GM18519 (cell line): Measurements from ENCODE around the gene PWWP2A.
A peak's percentile ranks its signal among the peaks of the same experiment; 100 is the strongest.

Experiments
- ATAC-seq: cut with Tn5 transposase; IDR thresholded peaks from one replicate; pipeline ENCODE4 v1.9.1; 2021; ENCODE audit warnings: mild to moderate bottlenecking, moderate library complexity; ENCODE audit not compliant: unreplicated experiment, low FRiP score

The PWWP2A gene

GRCh38 chr5:160133071-160133917 lies 14.0 kb upstream of the PWWP2A start:
- no peak for ATAC-seq

GRCh38 chr5:160129841-160130240 lies 10.6 kb upstream of the PWWP2A start:
- ATAC-seq, result no peak

- ATAC-seq, result no peak
Measured at GRCh38 chr5:160128632-160129031, 9.4 kb upstream of the PWWP2A start.

- no peak for ATAC-seq
Measured at GRCh38 chr5:160119905-160120266, 636 bp upstream of the PWWP2A start.

GRCh38 chr5:160118349-160119141 lies 705 bp downstream of the PWWP2A start:
- peak; percentile 4 for ATAC-seq

- ATAC-seq, result no peak
Measured at GRCh38 chr5:160116991-160117390, 2.3 kb downstream of the PWWP2A start.

- no peak for ATAC-seq
Measured at GRCh38 chr5:160108124-160108523, 11.1 kb downstream of the PWWP2A start.

- ATAC-seq, result peak; percentile 86
Measured at GRCh38 chr5:160105686-160106360, 13.4 kb downstream of the PWWP2A start.

GRCh38 chr5:160097991-160098390 lies 21.3 kb downstream of the PWWP2A start:
- no peak for ATAC-seq

- no peak for ATAC-seq
Measured at GRCh38 chr5:160096178-160096577, 23.1 kb downstream of the PWWP2A start.

- ATAC-seq, result peak; percentile 65
Measured at GRCh38 chr5:160092960-160093707, 26.1 kb downstream of the PWWP2A start.

GRCh38 chr5:160092514-160092913 lies 26.7 kb downstream of the PWWP2A start:
- ATAC-seq, result no peak

- ATAC-seq, result no peak
Measured at GRCh38 chr5:160090059-160090458, 29.2 kb downstream of the PWWP2A start.

GRCh38 chr5:160089531-160089930 lies 29.7 kb downstream of the PWWP2A start:
- ATAC-seq, result no peak

GRCh38 chr5:160088805-160089204 lies 30.4 kb downstream of the PWWP2A start:
- ATAC-seq, result no peak

- ATAC-seq, result no peak
Measured at GRCh38 chr5:160087199-160087598, 32.1 kb downstream of the PWWP2A start.

GRCh38 chr5:160084144-160084543 lies 35.1 kb downstream of the PWWP2A start:
- no peak for ATAC-seq

GRCh38 chr5:160083501-160083900 lies 35.7 kb downstream of the PWWP2A start:
- no peak for ATAC-seq

GRCh38 chr5:160082614-160083500 lies 36.4 kb downstream of the PWWP2A start:
- no peak for ATAC-seq
